Activated T-cell treated with anti-CD3 and anti-CD28 coated beads, Interleukin-2, amount 50 U/mL, for 48 hours (primary cell): ENCODE data around the gene LAMA2.

Experiments used
- DNase-seq, 2 experiments: peaks; one replicate each; pipeline ENCODE4 v3.0.0-alpha.2; 2020

The LAMA2 gene

GRCh38 chr6:129475477-129476247 is 592.7 kb downstream of the LAMA2 start:
- no peak for DNase-seq

- no peak for DNase-seq
These were observed 593.3 kb downstream of the LAMA2 start for GRCh38 chr6:129476248-129476564.

- DNase-seq, result no peak
These were observed 593.9 kb downstream of the LAMA2 start for GRCh38 chr6:129476810-129477209.

- no peak for DNase-seq
These were observed 595.4 kb downstream of the LAMA2 start for GRCh38 chr6:129478379-129478778.

GRCh38 chr6:129481706-129482105 is 598.8 kb downstream of the LAMA2 start:
- DNase-seq, result no peak

- no peak for DNase-seq
These were observed 602.8 kb downstream of the LAMA2 start for GRCh38 chr6:129485746-129486145.

- no peak for DNase-seq
These were observed 603.4 kb downstream of the LAMA2 start for GRCh38 chr6:129486327-129486726.

- no peak for DNase-seq
These were observed 605.4 kb downstream of the LAMA2 start for GRCh38 chr6:129488313-129488712.

- DNase-seq, result no peak
These were observed 606.4 kb downstream of the LAMA2 start for GRCh38 chr6:129489215-129489765.

GRCh38 chr6:129490521-129491255 is 607.8 kb downstream of the LAMA2 start:
- peak; percentile 54 to 68 for DNase-seq

GRCh38 chr6:129491436-129491835 is 608.5 kb downstream of the LAMA2 start:
- DNase-seq, result peak in 1 of 2 experiments; percentile 35

GRCh38 chr6:129492260-129492659 is 609.3 kb downstream of the LAMA2 start:
- no peak for DNase-seq

GRCh38 chr6:129493354-129493902 is 610.5 kb downstream of the LAMA2 start:
- DNase-seq, result no peak

- no peak for DNase-seq
These were observed 611.2 kb downstream of the LAMA2 start for GRCh38 chr6:129494099-129494498.

GRCh38 chr6:129494586-129494985 is 611.6 kb downstream of the LAMA2 start:
- no peak for DNase-seq

GRCh38 chr6:129495652-129496051 is 612.7 kb downstream of the LAMA2 start:
- DNase-seq, result no peak

GRCh38 chr6:129497481-129498441 is 614.8 kb downstream of the LAMA2 start:
- no peak for DNase-seq

GRCh38 chr6:129498541-129498940 is 615.6 kb downstream of the LAMA2 start:
- no peak for DNase-seq

- peak in 1 of 2 experiments; percentile 37 for DNase-seq
These were observed 616.3 kb downstream of the LAMA2 start for GRCh38 chr6:129498950-129499842.

GRCh38 chr6:129499843-129500219 is 616.9 kb downstream of the LAMA2 start:
- DNase-seq, result no peak

- peak in 1 of 2 experiments; percentile 31 for DNase-seq
These were observed 618.2 kb downstream of the LAMA2 start for GRCh38 chr6:129500958-129501739.
